ENCODE measurements around the gene RRAS2. TPM values are rescaled to one million over a fixed set of nuclear protein-coding genes. Genes with fewer than 3 reads are reported as not detected.

The RRAS2 gene
- total RNA-seq, 2 donors from 2014 or later: 19.1 to 26.2 TPM

DNA sequence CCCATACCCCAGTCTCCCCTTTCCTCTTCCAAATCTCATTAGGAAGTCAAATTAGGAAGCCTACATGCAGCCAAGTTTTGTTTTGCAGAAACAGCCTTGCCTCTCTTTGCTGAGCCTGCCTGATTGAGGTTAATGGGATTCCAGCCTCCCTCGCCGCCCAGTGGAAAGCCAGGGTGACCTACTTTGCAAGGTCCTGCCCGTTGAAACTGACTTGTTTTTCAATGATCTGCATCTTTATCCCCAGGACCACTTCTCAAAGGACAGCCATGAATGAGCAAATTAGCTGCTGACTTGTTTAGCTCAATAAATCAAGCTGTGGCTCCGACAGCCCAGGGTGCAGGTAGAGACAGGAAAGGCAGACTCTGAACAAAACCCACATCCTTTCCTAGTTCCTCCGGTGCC, 110.4 kb downstream of the RRAS2 start:
- ATAC-seq (peak; percentile 57), DNase-seq (no peak)
- Mint-ChIP-seq H3K27ac (no peak overlapping the region), H3K4me3 (peak overlapping the region; percentile 85), H3K4me1 (peaks cover 25% of the 10 kb centered on the region), H3K27me3 (no peaks in the 10 kb centered on the region), H3K36me3 (ENCODE audit: low read depth) (no peaks in the 10 kb centered on the region)
- H3K9me3 ChIP-seq (ENCODE audit: control insufficient read depth, low read length, poor library complexity, severe bottlenecking): no peaks in the 10 kb centered on the region

- no peaks in the 10 kb centered on the region for H3K27me3 Mint-ChIP-seq
- peaks cover 27% of the 10 kb centered on the region for H3K4me1 Mint-ChIP-seq
- H3K27ac Mint-ChIP-seq: no peak overlapping the region
- ATAC-seq (no peak), DNase-seq (no peak)
- no peak overlapping the region for H3K4me3 Mint-ChIP-seq
- H3K36me3 Mint-ChIP-seq (ENCODE audit: low read depth): no peaks in the 10 kb centered on the region
- no peaks in the 10 kb centered on the region for H3K9me3 ChIP-seq (ENCODE audit: control insufficient read depth, low read length, poor library complexity, severe bottlenecking)
Measured at GRCh38 chr11:14245444-14245843, 113.5 kb downstream of the RRAS2 start.

- no peak overlapping the region for H3K4me3 Mint-ChIP-seq
- DNase-seq (no peak), ATAC-seq (no peak)
- no peaks in the 10 kb centered on the region for H3K36me3 Mint-ChIP-seq (ENCODE audit: low read depth)
- no peak overlapping the region for H3K27ac Mint-ChIP-seq
- no peaks in the 10 kb centered on the region for H3K27me3 Mint-ChIP-seq
- peaks cover 27% of the 10 kb centered on the region for H3K4me1 Mint-ChIP-seq
- H3K9me3 ChIP-seq (ENCODE audit: control insufficient read depth, low read length, poor library complexity, severe bottlenecking): no peaks in the 10 kb centered on the region
Measured at GRCh38 chr11:14244926-14245325, 114.1 kb downstream of the RRAS2 start.

GRCh38 chr11:14242733-14243132, 116.2 kb downstream of the RRAS2 start:
- no peak for ATAC-seq
- Mint-ChIP-seq H3K36me3 (ENCODE audit: low read depth) (no peaks in the 10 kb centered on the region), H3K4me3 (no peak overlapping the region), H3K27ac (no peak overlapping the region), H3K4me1 (peaks cover 20% of the 10 kb centered on the region), H3K27me3 (no peaks in the 10 kb centered on the region)
- no peaks in the 10 kb centered on the region for H3K9me3 ChIP-seq (ENCODE audit: control insufficient read depth, low read length, poor library complexity, severe bottlenecking)
- no peak for DNase-seq

- H3K27ac Mint-ChIP-seq: no peak overlapping the region
- no peaks in the 10 kb centered on the region for H3K9me3 ChIP-seq (ENCODE audit: control insufficient read depth, low read length, poor library complexity, severe bottlenecking)
- DNase-seq (no peak), ATAC-seq (no peak)
- H3K36me3 Mint-ChIP-seq (ENCODE audit: low read depth): no peaks in the 10 kb centered on the region
- no peaks in the 10 kb centered on the region for H3K27me3 Mint-ChIP-seq
- H3K4me1 Mint-ChIP-seq: peaks cover 17% of the 10 kb centered on the region
- H3K4me3 Mint-ChIP-seq: no peak overlapping the region
Measured at GRCh38 chr11:14242187-14242586, 116.8 kb downstream of the RRAS2 start.

- Mint-ChIP-seq H3K4me1 (peaks cover 25% of the 10 kb centered on the region), H3K4me3 (no peak overlapping the region), H3K27ac (no peak overlapping the region), H3K36me3 (ENCODE audit: low read depth) (peaks cover 3% of the 10 kb centered on the region), H3K27me3 (no peaks in the 10 kb centered on the region)
- no peaks in the 10 kb centered on the region for H3K9me3 ChIP-seq (ENCODE audit: control insufficient read depth, low read length, poor library complexity, severe bottlenecking)
- ATAC-seq (no peak), DNase-seq (no peak)
Measured at GRCh38 chr11:14240951-14241350, 118.0 kb downstream of the RRAS2 start.

DNA sequence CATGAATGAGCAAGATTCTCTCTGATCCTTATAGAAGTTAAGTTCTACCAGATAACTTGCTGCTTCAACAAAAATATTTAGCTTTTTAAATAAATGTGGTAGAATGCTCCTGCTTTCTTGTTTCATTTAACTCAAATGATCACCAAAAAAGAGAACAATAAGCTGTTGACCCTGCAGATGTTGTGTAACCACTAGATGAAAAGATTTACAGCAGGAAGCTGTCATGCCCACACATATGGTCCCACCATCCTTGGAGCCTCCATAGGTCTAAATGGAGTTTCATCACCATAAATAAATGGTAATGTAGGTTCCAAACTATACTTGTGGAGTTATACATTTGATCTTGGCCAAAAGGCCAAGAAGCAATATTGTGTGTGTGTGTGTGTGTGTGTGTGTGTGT, 118.8 kb downstream of the RRAS2 start:
- ATAC-seq (no peak), DNase-seq (no peak)
- H3K9me3 ChIP-seq (ENCODE audit: control insufficient read depth, low read length, poor library complexity, severe bottlenecking): no peaks in the 10 kb centered on the region
- H3K27ac Mint-ChIP-seq: no peak overlapping the region
- peaks cover 31% of the 10 kb centered on the region for H3K4me1 Mint-ChIP-seq
- no peaks in the 10 kb centered on the region for H3K27me3 Mint-ChIP-seq
- peaks cover 3% of the 10 kb centered on the region for H3K36me3 Mint-ChIP-seq (ENCODE audit: low read depth)
- H3K4me3 Mint-ChIP-seq: no peak overlapping the region

DNA sequence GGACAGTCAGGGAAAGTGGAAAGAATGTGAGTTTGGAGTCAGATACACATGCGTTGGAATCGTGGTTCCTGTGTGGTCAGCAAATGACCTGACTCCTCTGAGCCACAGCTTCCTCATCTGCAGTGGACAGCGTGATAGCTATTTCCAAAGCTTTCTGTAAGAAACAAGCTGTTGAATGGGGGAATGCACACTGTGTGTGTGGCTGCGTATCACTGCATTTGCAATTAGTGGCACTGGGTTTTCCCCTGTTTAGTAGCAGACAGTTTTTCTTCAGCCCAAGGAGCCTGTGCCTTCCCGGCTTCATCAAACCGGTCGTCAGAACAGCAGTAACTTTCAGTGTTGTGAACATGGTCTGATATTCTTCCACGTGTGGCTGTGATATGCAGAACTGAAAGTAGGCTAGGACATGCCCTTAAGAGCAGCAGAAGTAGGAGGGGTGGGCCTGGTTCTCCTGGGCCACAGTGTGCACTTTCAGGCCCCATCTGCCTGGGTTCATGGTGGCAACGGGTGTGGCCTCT, 121.5 kb downstream of the RRAS2 start:
- Mint-ChIP-seq H3K4me3 (no peak overlapping the region), H3K27me3 (no peaks in the 10 kb centered on the region), H3K36me3 (ENCODE audit: low read depth) (peaks cover 10% of the 10 kb centered on the region), H3K27ac (peak overlapping the region; percentile 51), H3K4me1 (peaks cover 34% of the 10 kb centered on the region)
- peak; percentile 82 for ATAC-seq
- H3K9me3 ChIP-seq (ENCODE audit: control insufficient read depth, low read length, poor library complexity, severe bottlenecking): no peaks in the 10 kb centered on the region
- DNase-seq: no peak

- no peak overlapping the region for H3K27ac Mint-ChIP-seq
- DNase-seq: no peak
- H3K27me3 Mint-ChIP-seq: no peaks in the 10 kb centered on the region
- no peak overlapping the region for H3K4me3 Mint-ChIP-seq
- peaks cover 12% of the 10 kb centered on the region for H3K36me3 Mint-ChIP-seq (ENCODE audit: low read depth)
- H3K9me3 ChIP-seq (ENCODE audit: control insufficient read depth, low read length, poor library complexity, severe bottlenecking): no peaks in the 10 kb centered on the region
- no peak for ATAC-seq
- H3K4me1 Mint-ChIP-seq: peaks cover 36% of the 10 kb centered on the region
Measured at GRCh38 chr11:14235701-14236100, 123.3 kb downstream of the RRAS2 start.

DNA sequence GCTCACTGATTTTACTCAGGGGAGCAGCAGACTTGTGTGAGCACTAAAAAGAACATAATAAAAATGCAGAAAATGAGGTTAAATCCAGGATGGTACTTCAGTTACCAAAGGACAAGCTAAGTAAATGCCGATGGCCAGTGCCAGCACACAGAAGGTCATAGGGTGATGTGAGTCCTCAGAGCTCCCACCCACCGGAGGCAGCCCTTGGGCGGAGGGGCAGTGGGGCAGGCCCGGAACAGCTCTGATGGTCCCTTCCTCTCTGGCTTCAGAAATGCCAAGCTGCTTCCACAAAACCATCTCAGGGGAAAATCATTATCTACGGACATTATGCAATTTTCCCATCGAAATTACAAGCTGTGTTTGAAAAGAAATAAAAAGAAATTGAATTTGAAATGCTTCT, 124.5 kb downstream of the RRAS2 start:
- H3K4me1 Mint-ChIP-seq: peaks cover 36% of the 10 kb centered on the region
- H3K4me3 Mint-ChIP-seq: no peak overlapping the region
- no peak for DNase-seq
- no peak for ATAC-seq
- H3K27ac Mint-ChIP-seq: no peak overlapping the region
- no peaks in the 10 kb centered on the region for H3K9me3 ChIP-seq (ENCODE audit: control insufficient read depth, low read length, poor library complexity, severe bottlenecking)
- peaks cover 12% of the 10 kb centered on the region for H3K36me3 Mint-ChIP-seq (ENCODE audit: low read depth)
- no peaks in the 10 kb centered on the region for H3K27me3 Mint-ChIP-seq

- Mint-ChIP-seq H3K36me3 (ENCODE audit: low read depth) (peaks cover 12% of the 10 kb centered on the region), H3K4me3 (no peak overlapping the region), H3K27ac (no peak overlapping the region), H3K27me3 (no peaks in the 10 kb centered on the region), H3K4me1 (peaks cover 30% of the 10 kb centered on the region)
- no peaks in the 10 kb centered on the region for H3K9me3 ChIP-seq (ENCODE audit: control insufficient read depth, low read length, poor library complexity, severe bottlenecking)
- no peak for DNase-seq
- ATAC-seq: no peak
Measured at GRCh38 chr11:14232652-14233051, 126.3 kb downstream of the RRAS2 start.

GRCh38 chr11:14230407-14230806, 128.6 kb downstream of the RRAS2 start:
- Mint-ChIP-seq H3K36me3 (ENCODE audit: low read depth) (peaks cover 9% of the 10 kb centered on the region), H3K4me1 (peaks cover 11% of the 10 kb centered on the region), H3K27me3 (no peaks in the 10 kb centered on the region), H3K4me3 (no peak overlapping the region), H3K27ac (no peak overlapping the region)
- no peak for ATAC-seq
- DNase-seq: no peak
- no peaks in the 10 kb centered on the region for H3K9me3 ChIP-seq (ENCODE audit: control insufficient read depth, low read length, poor library complexity, severe bottlenecking)

- Mint-ChIP-seq H3K4me1 (peaks cover 7% of the 10 kb centered on the region), H3K4me3 (no peak overlapping the region), H3K27me3 (no peaks in the 10 kb centered on the region), H3K36me3 (ENCODE audit: low read depth) (peaks cover 7% of the 10 kb centered on the region), H3K27ac (no peak overlapping the region)
- H3K9me3 ChIP-seq (ENCODE audit: control insufficient read depth, low read length, poor library complexity, severe bottlenecking): no peaks in the 10 kb centered on the region
- no peak for ATAC-seq
- DNase-seq: no peak
Measured at GRCh38 chr11:14229472-14229871, 129.5 kb downstream of the RRAS2 start.

DNA sequence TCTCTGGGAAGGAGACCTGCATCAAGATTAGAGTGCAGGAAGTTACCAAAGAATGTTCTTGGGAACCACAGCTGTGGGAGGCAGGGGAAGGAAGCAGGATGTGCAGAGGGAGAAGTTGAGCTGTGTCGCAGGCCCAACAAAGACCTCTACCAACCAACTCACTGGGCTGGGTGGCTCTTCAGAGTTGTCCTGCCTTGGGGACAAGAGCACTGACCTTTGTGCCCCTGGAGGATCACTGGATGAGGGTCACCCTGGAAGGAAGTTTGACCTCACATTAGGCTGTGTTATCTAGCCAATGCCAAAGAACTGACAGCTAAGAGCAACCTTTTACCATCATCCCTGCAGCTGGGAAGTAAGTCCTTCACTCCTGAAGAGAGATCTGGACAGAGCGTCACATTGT, 130.6 kb downstream of the RRAS2 start:
- Mint-ChIP-seq H3K27me3 (no peaks in the 10 kb centered on the region), H3K36me3 (ENCODE audit: low read depth) (peaks cover 7% of the 10 kb centered on the region), H3K4me1 (peaks cover 13% of the 10 kb centered on the region), H3K27ac (no peak overlapping the region), H3K4me3 (no peak overlapping the region)
- DNase-seq: no peak
- no peak for ATAC-seq
- no peaks in the 10 kb centered on the region for H3K9me3 ChIP-seq (ENCODE audit: control insufficient read depth, low read length, poor library complexity, severe bottlenecking)

Measured in T-helper 17 cell (primary cell).